Heart left ventricle (tissue), 16 donors: ENCODE data around the gene AFAP1. TPM values are rescaled to one million over a fixed set of nuclear protein-coding genes. Genes with fewer than 3 reads are reported as not detected.

Experiments used
- ATAC-seq, 4 donors: fragments of 200-7000 bp; cut with Tn5 transposase; one replicate each; pipeline ENCODE4 v1.9.1; 2020 to 2022; ENCODE audit warnings: moderate library complexity in 4 of 4, mild to moderate bottlenecking in 3 of 4, moderate number of reproducible peaks in 1 of 4
- DNase-seq, 5 donors: peaks; one replicate each; pipeline ENCODE4 v3.0.0-alpha.2; 2020
- H3K27ac ChIP-seq, 12 donors: fragments of 200-600 bp; sonication (generic) in 4 of 12; one replicate each; pipeline versions ENCODE4 v1.5.0 to v1.8.0; 2016 to 2022; ENCODE audit warnings: mild to moderate bottlenecking in 2 of 12
- H3K27me3 ChIP-seq, 9 donors: fragments of 200-600 bp; sonication (generic) in 2 of 9; one replicate each; pipeline versions ENCODE4 v1.5.1 to v1.8.0; 2016 to 2022; ENCODE audit warnings: mild to moderate bottlenecking in 3 of 9
- H3K36me3 ChIP-seq, 9 donors: fragments of 200-600 bp; sonication (generic) in 2 of 9; one replicate each; pipeline versions ENCODE4 v1.5.0 to v1.8.0; 2018 to 2022; ENCODE audit warnings: mild to moderate bottlenecking in 2 of 9
- H3K4me1 ChIP-seq, 12 donors: fragments of 200-600 bp; sonication (generic) in 4 of 12; one replicate each; pipeline versions ENCODE4 v1.5.0 to v1.8.0; 2016 to 2022; ENCODE audit warnings: mild to moderate bottlenecking in 3 of 12
- H3K4me3 ChIP-seq, 12 donors: fragments of 200-600 bp; sonication (generic) in 4 of 12; one replicate each; pipeline versions ENCODE4 v1.5.0 to v1.8.0; 2017 to 2022; ENCODE audit warnings: mild to moderate bottlenecking in 9 of 12, moderate library complexity in 4 of 12
- H3K9me3 ChIP-seq, 12 donors: fragments of 200-600 bp; sonication (generic) in 4 of 12; one replicate each; pipeline versions ENCODE4 v1.5.0 to v1.8.0; 2016 to 2022; ENCODE audit warnings: mild to moderate bottlenecking in 1 of 12
- CTCF ChIP-seq, 12 donors: fragments of 200-600 bp; sonication (generic) in 4 of 12; IDR thresholded peaks; one replicate each; pipeline versions ENCODE4 v1.5.0 to v1.8.0; 2018 to 2022; ENCODE audit warnings: antibody characterized with exemption in 12 of 12, mild to moderate bottlenecking in 5 of 12
- POLR2A ChIP-seq, 2 donors: fragments of 450-650 bp; IDR thresholded peaks; one replicate each; pipeline ENCODE4 v1.6.1; 2017; ENCODE audit warnings: antibody characterized with exemption in 2 of 2, mild to moderate bottlenecking in 2 of 2, moderate library complexity in 2 of 2
- WGBS, 4 donors: extraction: QIAGEN DNeasy Blood & Tissue Kit in 2 of 4; methylation state at CpG; one replicate each; pipeline versions ENCODE4 v1.1.5 to v1.1.7; 2013 to 2018; 5-methylcytosine and 5-hydroxymethylcytosine counted together
- intact Hi-C, 10 donors: fragments of 100-400 bp; cut with DNase I; formaldehyde crosslinking; loops; one replicate each; pipeline versions ENCODE4 v1.11.1 to v1.14.2; 2022
- polyA plus RNA-seq, 2 donors: library from polyadenylated mRNA; stranded (reverse); fragments of 200-250 nt; gene quantifications; one replicate each; pipeline ENCODE4 v1.2.3, GENCODE V29; 2013
- total RNA-seq, 9 donors: library from RNA; depleted of rRNA in 2 of 9; stranded (reverse); fragments of >200 nt in 2 of 9; fragmentation: NEBNext Ultra II Directional in 3 of 9; extraction: Animal tissue kit (Norgen Biotek cat#: 25700) in 3 of 9; gene quantifications; one replicate each; pipeline versions ENCODE4 v1.1.0 to v1.2.4, GENCODE V29; 2016 to 2023
- donor health status: ischemic (EF 13 %, LVEDD 7.1; RV severe dilation, severe dysfunction).
- donor health status: healthy with polysubstance abuse.
- donor health status: DM: no; HTN: yes; CAD: no.
- donor health status: DM: no; HTN: no; CAD: no.
- donor health status: ischemic (EF 25% LVEDD 6.9; RV normal size, moderate dysfunction).
- donor health status: ischemic (EF 25% LVEDD 5.7; RV mildly dilated, moderate dysfunction).
- donor health status: healthy.
- donor health status: DM: yes; HTN: yes; CAD: no.
- donor health status: ischemic (EF 35%, LVEDD 5.7; RV mildly dilated, moderate dysfunction).
- donor health status: nonischemic (EF 11% LVEDD 7.7; RV severe dilation, severe dysfunction).
- donor health status: DM: yes; HTN: yes; CAD: no.
- donor health status: PGD.
- donor health status: ischemic (EF 29% LVEDD 5.4; RV normal size, mild dysfunction).
- donor health status: nonischemic (EF 23%, LVEDD 6.1; RV moderate dilation, normal function).

AFAP1 gene
- total and polyA plus RNA-seq, 11 donors = 2.0 to 18.0 (median 7.0) TPM

GRCh38 chr4:7739918-7740865 is 199.5 kb downstream of the AFAP1 start:
- Histone ChIP-seq H3K9me3 (no peaks in the 10 kb centered on the region), H3K4me3 (no peak overlapping the region), H3K36me3 (no peaks in the 10 kb centered on the region), H3K27me3 (no peaks in the 10 kb centered on the region), H3K4me1 (peaks cover 0 to 13% (median 0%) of the 10 kb centered on the region in 12 donors), H3K27ac (no peak overlapping the region)
- 89 to 93% (median 91%) methylated on average over 30 to 45 of the region's 45 CpGs for WGBS, 4 donors
- intact Hi-C loops = no loop called here
- ATAC-seq (no peak), DNase-seq (peak in 1 of 5 donors; percentile 59)
- no peak for TF ChIP-seq POLR2A (IDR thresholded peaks at IDR 0.05)
- no peak for TF ChIP-seq CTCF (IDR thresholded peaks at IDR 0.05)

GRCh38 chr4:7739077-7739917 is 200.4 kb downstream of the AFAP1 start:
- 92 to 96% (median 94%) methylated on average over 31 to 37 of the region's 37 CpGs for WGBS, 4 donors
- intact Hi-C loops = no loop called here
- H3K4me1 ChIP-seq = peaks cover 0 to 4% (median 0%) of the 10 kb centered on the region in 12 donors
- DNase-seq = peak in 1 of 5 donors; percentile 59
- H3K9me3 ChIP-seq = no peaks in the 10 kb centered on the region
- H3K27ac ChIP-seq = no peak overlapping the region
- no peak overlapping the region for H3K4me3 ChIP-seq
- no peak for ATAC-seq
- no peaks in the 10 kb centered on the region for H3K27me3 ChIP-seq
- TF ChIP-seq POLR2A (IDR thresholded peaks at IDR 0.05) = no peak
- TF ChIP-seq CTCF (IDR thresholded peaks at IDR 0.05) = no peak
- no peaks in the 10 kb centered on the region for H3K36me3 ChIP-seq

- TF ChIP-seq CTCF (IDR thresholded peaks at IDR 0.05) (no peak), POLR2A (IDR thresholded peaks at IDR 0.05) (no peak)
- intact Hi-C loops = no loop called here
- no peak overlapping the region for H3K4me3 ChIP-seq
- H3K4me1 ChIP-seq = no peaks in the 10 kb centered on the region
- DNase-seq (peak in 1 of 5 donors; percentile 58), ATAC-seq (no peak)
- H3K27ac ChIP-seq = no peak overlapping the region
- H3K9me3 ChIP-seq = no peaks in the 10 kb centered on the region
- no peaks in the 10 kb centered on the region for H3K27me3 ChIP-seq
- 93 to 94% (median 94%) methylated on average over 28 to 32 of the region's 32 CpGs for WGBS, 4 donors
- H3K36me3 ChIP-seq = no peaks in the 10 kb centered on the region
These were observed 201.1 kb downstream of the AFAP1 start for GRCh38 chr4:7738458-7739076.
